ENCODE results near the gene CETP. TPM values are rescaled to one million over a fixed set of nuclear protein-coding genes. Genes with fewer than 3 reads are reported as not detected.

CETP gene
- total RNA-seq, 1 donor from 2014 or later: not detected

- no peaks in the 10 kb centered on the region for H3K27me3 ChIP-seq (ENCODE audit: insufficient read depth, low read length)
- no peaks in the 10 kb centered on the region for H3K79me2 ChIP-seq (ENCODE audit: insufficient read depth, low read length)
- no peak overlapping the region for H3K27ac Mint-ChIP-seq (ENCODE audit: unreplicated experiment)
- H4K20me1 ChIP-seq (ENCODE audit: insufficient read depth, low read length): no peaks in the 10 kb centered on the region
- peaks cover 45% of the 10 kb centered on the region for H3K36me3 Mint-ChIP-seq (ENCODE audit: low read depth, unreplicated experiment)
- H3K4me1 ChIP-seq (ENCODE audit: insufficient read depth, low read length): peaks cover 12% of the 10 kb centered on the region
- DNase-seq (ENCODE audit: low read depth): no peak
- no peak for TF ChIP-seq CTCF (IDR thresholded peaks at IDR 0.05; ENCODE audit: insufficient read depth, low read depth, low read length)
- TF ChIP-seq EZH2 (IDR thresholded peaks at IDR 0.05; ENCODE audit: insufficient read depth, low read length): no peak
- no peak overlapping the region for H2AFZ ChIP-seq (ENCODE audit: low read depth, low read length)
- no peak overlapping the region for H3K27ac ChIP-seq (ENCODE audit: low read depth, low read length)
- H3K4me3 Mint-ChIP-seq (ENCODE audit: unreplicated experiment): no peak overlapping the region
- peaks cover 4% of the 10 kb centered on the region for H3K9me3 Mint-ChIP-seq (ENCODE audit: unreplicated experiment)
- H3K4me3 ChIP-seq (ENCODE audit: insufficient read depth, low read depth, low read length): no peak overlapping the region
- H3K9ac ChIP-seq (ENCODE audit: low read length): no peak overlapping the region
- H3K36me3 ChIP-seq (ENCODE audit: insufficient read depth, low read length): peaks cover 11% of the 10 kb centered on the region
- no peak for FAIRE-seq
- H3K4me2 ChIP-seq (ENCODE audit: low read length): no peak overlapping the region
- H3K27me3 Mint-ChIP-seq (ENCODE audit: low read depth, unreplicated experiment): peaks cover 9% of the 10 kb centered on the region
- peaks cover 20% of the 10 kb centered on the region for H3K4me1 Mint-ChIP-seq (ENCODE audit: low read depth, unreplicated experiment)
- no peaks in the 10 kb centered on the region for H3K9me3 ChIP-seq (ENCODE audit: insufficient read depth, low read depth, low read length)
Observed at GRCh38 chr16:57024894-57025680, 63.3 kb downstream of the CETP start.

GRCh38 chr16:57025941-57026777 lies 64.4 kb downstream of the CETP start:
- Mint-ChIP-seq H3K27me3 (ENCODE audit: low read depth, unreplicated experiment) (peaks cover 7% of the 10 kb centered on the region), H3K4me3 (ENCODE audit: unreplicated experiment) (no peak overlapping the region), H3K9me3 (ENCODE audit: unreplicated experiment) (peaks cover 4% of the 10 kb centered on the region), H3K27ac (ENCODE audit: unreplicated experiment) (no peak overlapping the region), H3K4me1 (ENCODE audit: low read depth, unreplicated experiment) (peaks cover 23% of the 10 kb centered on the region), H3K36me3 (ENCODE audit: low read depth, unreplicated experiment) (peaks cover 39% of the 10 kb centered on the region)
- FAIRE-seq (no peak), DNase-seq (ENCODE audit: low read depth) (no peak)
- Histone ChIP-seq H3K27me3 (ENCODE audit: insufficient read depth, low read length) (no peaks in the 10 kb centered on the region), H3K27ac (ENCODE audit: low read depth, low read length) (no peak overlapping the region), H2AFZ (ENCODE audit: low read depth, low read length) (no peak overlapping the region), H3K4me3 (ENCODE audit: insufficient read depth, low read depth, low read length) (no peak overlapping the region), H3K79me2 (ENCODE audit: insufficient read depth, low read length) (no peaks in the 10 kb centered on the region), H3K36me3 (ENCODE audit: insufficient read depth, low read length) (peaks cover 8% of the 10 kb centered on the region), H3K9me3 (ENCODE audit: insufficient read depth, low read depth, low read length) (no peaks in the 10 kb centered on the region), H3K4me2 (ENCODE audit: low read length) (no peak overlapping the region), H4K20me1 (ENCODE audit: insufficient read depth, low read length) (no peaks in the 10 kb centered on the region), H3K4me1 (ENCODE audit: insufficient read depth, low read length) (peaks cover 12% of the 10 kb centered on the region), H3K9ac (ENCODE audit: low read length) (no peak overlapping the region)
- TF ChIP-seq EZH2 (IDR thresholded peaks at IDR 0.05; ENCODE audit: insufficient read depth, low read length): no peak
- TF ChIP-seq CTCF (IDR thresholded peaks at IDR 0.05; ENCODE audit: insufficient read depth, low read depth, low read length): no peak

Measured in astrocyte (in vitro differentiated cells and primary cell).